Adrenal gland (tissue), 5 donors: Measurements from ENCODE around the gene GAS2L2.

Experiments
- CTCF ChIP-seq, 6 experiments: fragments of 450-650 bp in 4 of 6; fragments of 200-600 bp in 2 of 6; sonication (generic) in 1 of 6; IDR thresholded peaks; 1 replicate in 5 of 6; 2 replicates in 1 of 6; pipeline versions ENCODE4 v1.5.1 to v1.8.0; 2016 to 2021; ENCODE audit warnings: antibody characterized with exemption in 6 of 6, mild to moderate bottlenecking in 2 of 6, moderate library complexity in 1 of 6
- POLR2A ChIP-seq, 2 donors: fragments of 450-650 bp; IDR thresholded peaks; one replicate each; pipeline ENCODE4 v1.6.1; 2017; ENCODE audit warnings: antibody characterized with exemption in 2 of 2, mild to moderate bottlenecking in 2 of 2, moderate library complexity in 1 of 2
- donor health status: DM: no; HTN: no; CAD: no.

GRCh38 chr17:35795871-35796265, 42.8 kb upstream of the GAS2L2 start:
- TF ChIP-seq POLR2A (IDR thresholded peaks at IDR 0.05): no peak
- TF ChIP-seq CTCF (IDR thresholded peaks at IDR 0.05): no peak
